Upper lobe of left lung (tissue), 6 donors: ENCODE results near the gene CCL2. TPM values are rescaled to one million over a fixed set of nuclear protein-coding genes. Genes with fewer than 3 reads are reported as not detected.

Experiments
- ATAC-seq, 2 donors: fragments of 200-7000 bp; cut with Tn5 transposase; one replicate each; pipeline ENCODE4 v1.9.1; 2022; ENCODE audit warnings: mild to moderate bottlenecking in 2 of 2, moderate library complexity in 2 of 2; ENCODE audit not compliant: low FRiP score in 2 of 2
- DNase-seq, 2 donors: peaks; one replicate each; pipeline ENCODE4 v3.0.0-alpha.2; 2019 to 2020
- H3K27ac ChIP-seq, 4 donors: fragments of 200-600 bp; sonication (generic); one replicate each; pipeline ENCODE4 v1.5.1; 2016 to 2019
- H3K27me3 ChIP-seq, 4 donors: fragments of 200-600 bp; sonication (generic); one replicate each; pipeline ENCODE4 v1.5.1; 2017 to 2019
- H3K36me3 ChIP-seq, 4 donors: fragments of 200-600 bp; sonication (generic); one replicate each; pipeline ENCODE4 v1.5.1; 2016 to 2019
- H3K4me1 ChIP-seq, 4 donors: fragments of 200-600 bp; sonication (generic); one replicate each; pipeline ENCODE4 v1.5.1; 2018 to 2019
- H3K4me3 ChIP-seq, 4 donors: fragments of 200-600 bp; sonication (generic); one replicate each; pipeline ENCODE4 v1.5.1; 2017 to 2019; ENCODE audit warnings: mild to moderate bottlenecking in 2 of 4, moderate library complexity in 1 of 4
- H3K9me3 ChIP-seq, 4 donors: fragments of 200-600 bp; sonication (generic); one replicate each; pipeline ENCODE4 v1.5.1; 2018 to 2019
- EP300 ChIP-seq, 4 donors: sonication (generic); formaldehyde crosslinking; IDR thresholded peaks; one replicate each; pipeline ENCODE4 v1.5.1; 2017; ENCODE audit warnings: antibody characterized with exemption in 4 of 4, control low read depth in 2 of 4
- POLR2A ChIP-seq, 4 donors: fragments of 450-650 bp; IDR thresholded peaks; one replicate each; pipeline ENCODE4 v1.5.1; 2016 to 2017; ENCODE audit warnings: antibody characterized with exemption in 4 of 4, mild to moderate bottlenecking in 2 of 4
- POLR2AphosphoS5 ChIP-seq, 2 donors: sonication (generic); formaldehyde crosslinking; IDR thresholded peaks; one replicate each; pipeline ENCODE4 v1.5.1; 2017; ENCODE audit warnings: antibody characterized with exemption in 2 of 2
- WGBS, 2 donors: methylation state at CpG; one replicate each; pipeline ENCODE4 v1.1.5; 2017 to 2018; 5-methylcytosine and 5-hydroxymethylcytosine counted together
- total RNA-seq, 6 donors: library from RNA; depleted of rRNA in 4 of 6; stranded (reverse); fragments of >200 nt in 4 of 6; gene quantifications; one replicate each; pipeline versions ENCODE4 v1.1.0 to v1.2.1, GENCODE V29; 2016 to 2021
- TF ChIP-seq, protein P1 (sequence below), 6 experiments: fragments of 450-650 bp in 4 of 6; fragments of 200-600 bp in 2 of 6; sonication (generic) in 2 of 6; IDR thresholded peaks; one replicate each; pipeline ENCODE4 v1.5.1; 2016 to 2019; ENCODE audit warnings: antibody characterized with exemption in 6 of 6
- donor health status: DM: no; HTN: no; CAD: no; lungs with moderate emphysema.
- donor health status: DM: no; HTN: yes; CAD: no; lungs with severe emphysema.

CCL2 gene
- total RNA-seq, 6 donors from 2014 or later: 11.5 to 100.0 (median 15.6) TPM

DNA sequence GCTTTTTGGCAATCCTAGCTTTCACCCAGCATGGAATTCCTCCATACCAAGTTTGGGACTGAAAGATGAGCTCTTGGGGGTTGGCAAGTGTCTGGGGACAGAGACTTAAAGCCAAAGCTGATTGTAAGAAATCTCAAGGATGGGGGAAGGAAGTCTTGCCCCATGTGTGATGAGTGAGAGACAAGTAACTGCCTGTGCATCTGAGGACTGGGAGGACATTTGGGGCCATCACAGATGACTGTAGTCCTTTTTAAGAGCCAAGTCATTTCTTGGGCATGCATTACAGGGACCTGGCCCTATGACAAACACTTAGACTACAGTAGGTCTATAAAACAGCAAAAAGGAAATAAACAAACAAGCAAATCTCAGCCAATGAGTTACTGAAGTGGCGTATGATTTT lies 36.3 kb upstream of the CCL2 start:
- ATAC-seq (no peak), DNase-seq (no peak)
- Histone ChIP-seq H3K9me3 (no peaks in the 10 kb centered on the region), H3K4me3 (no peak overlapping the region), H3K27ac (no peak overlapping the region), H3K4me1 (peaks cover 11 to 23% (median 15%) of the 10 kb centered on the region in 4 donors), H3K36me3 (no peaks in the 10 kb centered on the region), H3K27me3 (no peaks in the 10 kb centered on the region)
- TF ChIP-seq, protein P1, sequence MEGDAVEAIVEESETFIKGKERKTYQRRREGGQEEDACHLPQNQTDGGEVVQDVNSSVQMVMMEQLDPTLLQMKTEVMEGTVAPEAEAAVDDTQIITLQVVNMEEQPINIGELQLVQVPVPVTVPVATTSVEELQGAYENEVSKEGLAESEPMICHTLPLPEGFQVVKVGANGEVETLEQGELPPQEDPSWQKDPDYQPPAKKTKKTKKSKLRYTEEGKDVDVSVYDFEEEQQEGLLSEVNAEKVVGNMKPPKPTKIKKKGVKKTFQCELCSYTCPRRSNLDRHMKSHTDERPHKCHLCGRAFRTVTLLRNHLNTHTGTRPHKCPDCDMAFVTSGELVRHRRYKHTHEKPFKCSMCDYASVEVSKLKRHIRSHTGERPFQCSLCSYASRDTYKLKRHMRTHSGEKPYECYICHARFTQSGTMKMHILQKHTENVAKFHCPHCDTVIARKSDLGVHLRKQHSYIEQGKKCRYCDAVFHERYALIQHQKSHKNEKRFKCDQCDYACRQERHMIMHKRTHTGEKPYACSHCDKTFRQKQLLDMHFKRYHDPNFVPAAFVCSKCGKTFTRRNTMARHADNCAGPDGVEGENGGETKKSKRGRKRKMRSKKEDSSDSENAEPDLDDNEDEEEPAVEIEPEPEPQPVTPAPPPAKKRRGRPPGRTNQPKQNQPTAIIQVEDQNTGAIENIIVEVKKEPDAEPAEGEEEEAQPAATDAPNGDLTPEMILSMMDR (IDR thresholded peaks at IDR 0.05): no peak
- TF ChIP-seq POLR2A (IDR thresholded peaks at IDR 0.05) (no peak), EP300 (IDR thresholded peaks at IDR 0.05) (no peak), POLR2AphosphoS5 (IDR thresholded peaks at IDR 0.05) (no peak)
- 0 to 92% methylated on average over 1 of the region's 1 CpG for WGBS, 2 donors

- WGBS, 2 donors: 61 to 81% methylated on average over 2 of the region's 2 CpGs
- H3K27ac ChIP-seq: no peak overlapping the region
These were observed 35.7 kb upstream of the CCL2 start for GRCh38 chr17:34219405-34219804.

GRCh38 chr17:34220045-34220751 lies 34.9 kb upstream of the CCL2 start:
- Histone ChIP-seq H3K27ac (peak overlapping the region in 3 of 4 donors; percentile 4 to 50 (median 9)), H3K4me3 (no peak overlapping the region), H3K4me1 (peaks cover 11 to 23% (median 15%) of the 10 kb centered on the region in 4 donors), H3K9me3 (no peaks in the 10 kb centered on the region), H3K36me3 (no peaks in the 10 kb centered on the region), H3K27me3 (no peaks in the 10 kb centered on the region)
- DNase-seq (no peak), ATAC-seq (peak in 1 of 2 donors; percentile 11)
- TF ChIP-seq, protein P1 (IDR thresholded peaks at IDR 0.05): no peak
- TF ChIP-seq POLR2A (IDR thresholded peaks at IDR 0.05): no peak
- no peak for TF ChIP-seq EP300 (IDR thresholded peaks at IDR 0.05)
- no peak for TF ChIP-seq POLR2AphosphoS5 (IDR thresholded peaks at IDR 0.05)
- 75 to 83% methylated on average over 2 of the region's 2 CpGs for WGBS, 2 donors

More at GRCh38 chr17:34219405-34219804, 35.7 kb upstream of the CCL2 start:
- Histone ChIP-seq H3K4me3 (no peak overlapping the region), H3K4me1 (peaks cover 11 to 23% (median 15%) of the 10 kb centered on the region in 4 donors), H3K9me3 (no peaks in the 10 kb centered on the region), H3K27me3 (no peaks in the 10 kb centered on the region), H3K36me3 (no peaks in the 10 kb centered on the region)
- ATAC-seq: peak in 1 of 2 donors; percentile 28
- TF ChIP-seq EP300 (IDR thresholded peaks at IDR 0.05) (no peak), POLR2AphosphoS5 (IDR thresholded peaks at IDR 0.05) (no peak), POLR2A (IDR thresholded peaks at IDR 0.05) (no peak)
- TF ChIP-seq, protein P1 (IDR thresholded peaks at IDR 0.05): no peak
- no peak for DNase-seq

DNA sequence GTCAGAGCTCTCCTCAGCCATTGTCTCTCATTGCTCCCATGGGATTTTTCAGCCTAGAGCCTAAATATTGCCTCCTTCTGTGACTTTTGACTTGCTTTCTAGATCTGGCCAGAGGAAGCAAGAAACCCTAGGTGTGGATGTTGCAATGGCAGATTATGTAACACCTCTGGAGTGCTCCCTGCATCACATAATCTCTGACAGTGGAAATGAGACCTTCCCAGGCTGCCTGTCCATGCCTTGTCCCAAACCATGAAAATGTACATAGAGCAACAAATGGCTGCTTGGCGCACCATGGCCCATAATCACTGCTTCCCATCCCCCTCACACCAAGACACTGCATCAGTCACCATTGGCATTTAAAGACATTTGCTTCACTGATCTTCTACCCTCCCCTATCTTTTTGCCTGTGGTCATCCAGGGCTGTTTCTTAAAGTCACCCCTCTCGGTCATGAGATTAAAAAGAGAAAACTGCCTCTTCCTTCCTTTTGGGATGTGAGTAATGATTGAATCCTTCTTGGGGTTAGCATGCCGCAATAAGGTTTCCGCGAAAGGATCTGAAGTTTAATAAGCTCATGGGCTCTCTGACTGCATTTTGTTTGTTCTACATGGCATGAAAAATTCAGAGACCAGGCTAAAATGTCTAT lies 34.2 kb upstream of the CCL2 start:
- TF ChIP-seq, protein P1 (IDR thresholded peaks at IDR 0.05): no peak
- TF ChIP-seq POLR2AphosphoS5 (IDR thresholded peaks at IDR 0.05): peak in 1 of 2 donors; percentile 18
- Histone ChIP-seq H3K4me1 (peaks cover 11 to 23% (median 15%) of the 10 kb centered on the region in 4 donors), H3K36me3 (no peaks in the 10 kb centered on the region), H3K27ac (peak overlapping the region in 3 of 4 donors; percentile 4 to 50 (median 9)), H3K27me3 (no peaks in the 10 kb centered on the region), H3K4me3 (no peak overlapping the region), H3K9me3 (no peaks in the 10 kb centered on the region)
- peak; percentile 35 to 47 for ATAC-seq
- peak in 1 of 2 donors; percentile 64 for DNase-seq
- WGBS, 2 donors: 68 to 87% methylated on average over 5 of the region's 5 CpGs
